ENCODE measurements around the gene RNF130. TPM values are rescaled to one million over a fixed set of nuclear protein-coding genes. Genes with fewer than 3 reads are reported as not detected.
"Not testable (repeated sequence)": the region's sequence is repeated elsewhere in the genome, so short reads cannot be mapped to it uniquely, and the experiment has no call there.

RNF130 gene
- total RNA-seq, 4 donors from 2014 or later, result 55.0 to 121 (median 69.4) TPM

- H3K4me1 ChIP-seq, result peaks cover 6 to 9% of the 10 kb centered on the region in 2 donors
- no peaks in the 10 kb centered on the region for H3K9me3 ChIP-seq
- TF ChIP-seq POLR2A (IDR thresholded peaks at IDR 0.05) (no peak), CTCF (IDR thresholded peaks at IDR 0.05) (peak; percentile 70 to 92 (median 76))
- WGBS, 2 donors, result 2% methylated on average over 36 to 44 of the region's 58 CpGs
- H3K27ac ChIP-seq, result peak overlapping the region; percentile 53 to 70 (median 59)
- H3K27me3 ChIP-seq, result no peaks in the 10 kb centered on the region
- H3K4me3 ChIP-seq (replicated peaks in 1 of 3), result peak overlapping the region; percentile 24 to 50 (median 24)
- intact Hi-C loops (cut with DNase I), result loop anchor here (10.0 kb wide), 1 partner anchor 105 kb away; no protein-coding TSS in a partner anchor
- peak; percentile 70 to 75 for DNase-seq
- H3K36me3 ChIP-seq, result no peaks in the 10 kb centered on the region
Measured at GRCh38 chr5:180090098-180090768, 18.7 kb upstream of the RNF130 start.

GRCh38 chr5:180089628-180090027 is 18.1 kb upstream of the RNF130 start:
- not testable (repeated sequence) for H3K27ac ChIP-seq; H3K27me3 ChIP-seq; H3K9me3 ChIP-seq; H3K4me1 ChIP-seq; H3K4me3 ChIP-seq (replicated peaks in 1 of 3); H3K36me3 ChIP-seq; DNase-seq
- intact Hi-C loops (cut with DNase I), result loop anchor here (10.0 kb wide), 1 partner anchor 105 kb away; no protein-coding TSS in a partner anchor
- 75 to 81% methylated on average over 18 of the region's 18 CpGs for WGBS, 2 donors

GRCh38 chr5:180088561-180088960 is 17.0 kb upstream of the RNF130 start:
- Histone ChIP-seq H3K27ac (no peak overlapping the region), H3K9me3 (no peaks in the 10 kb centered on the region), H3K4me1 (peaks cover 6 to 9% of the 10 kb centered on the region in 2 donors), H3K4me3 (replicated peaks in 1 of 3) (no peak overlapping the region), H3K27me3 (no peaks in the 10 kb centered on the region), H3K36me3 (no peaks in the 10 kb centered on the region)
- WGBS, 2 donors, result 98 to 99% methylated on average over 8 of the region's 8 CpGs
- intact Hi-C loops (cut with DNase I), result no loop called here
- TF ChIP-seq POLR2A (IDR thresholded peaks at IDR 0.05), result no peak
- no peak for TF ChIP-seq CTCF (IDR thresholded peaks at IDR 0.05)
- no peak for DNase-seq

- H3K4me3 ChIP-seq (replicated peaks in 1 of 3), result no peak overlapping the region
- WGBS, 2 donors, result 85 to 88% methylated on average over 11 of the region's 11 CpGs
Measured at GRCh38 chr5:180086816-180087399, 15.3 kb upstream of the RNF130 start.

GRCh38 chr5:180085837-180086236 is 14.3 kb upstream of the RNF130 start:
- Histone ChIP-seq H3K27ac (no peak overlapping the region), H3K27me3 (no peaks in the 10 kb centered on the region), H3K4me1 (peaks cover under 1 to 3% of the 10 kb centered on the region in 2 donors), H3K36me3 (no peaks in the 10 kb centered on the region), H3K9me3 (no peaks in the 10 kb centered on the region), H3K4me3 (replicated peaks in 1 of 3) (no peak overlapping the region)
- no peak for TF ChIP-seq POLR2A (IDR thresholded peaks at IDR 0.05)
- TF ChIP-seq CTCF (IDR thresholded peaks at IDR 0.05), result no peak
- no peak for DNase-seq
- intact Hi-C loops (cut with DNase I), result no loop called here
- 62 to 75% methylated on average over 7 of the region's 7 CpGs for WGBS, 2 donors

More at GRCh38 chr5:180086816-180087399, 15.3 kb upstream of the RNF130 start:
- DNase-seq, result no peak
- Histone ChIP-seq H3K36me3 (no peaks in the 10 kb centered on the region), H3K4me1 (peaks cover 6 to 9% of the 10 kb centered on the region in 2 donors), H3K27me3 (no peaks in the 10 kb centered on the region), H3K9me3 (no peaks in the 10 kb centered on the region), H3K27ac (no peak overlapping the region)
- intact Hi-C loops (cut with DNase I), result no loop called here
- no peak for TF ChIP-seq POLR2A (IDR thresholded peaks at IDR 0.05)
- TF ChIP-seq CTCF (IDR thresholded peaks at IDR 0.05), result no peak
